GM23338 (cell line): ENCODE data around the gene DOCK3.

Experiments used
- CREB1 ChIP-seq: fragments of 250-450 bp; sonication (Bioruptor Pico); IDR thresholded peaks from 2 replicates; pipeline ENCODE4 v1.5.0; 2020; ENCODE audit warnings: low read depth, mild to moderate bottlenecking, moderate library complexity
- TF ChIP-seq, protein P1 (sequence below): fragments of 250-450 bp; sonication (Bioruptor Pico); IDR thresholded peaks from 2 replicates; pipeline ENCODE4 v1.5.0; 2020; ENCODE audit warnings: mild to moderate bottlenecking, moderate library complexity

DNA sequence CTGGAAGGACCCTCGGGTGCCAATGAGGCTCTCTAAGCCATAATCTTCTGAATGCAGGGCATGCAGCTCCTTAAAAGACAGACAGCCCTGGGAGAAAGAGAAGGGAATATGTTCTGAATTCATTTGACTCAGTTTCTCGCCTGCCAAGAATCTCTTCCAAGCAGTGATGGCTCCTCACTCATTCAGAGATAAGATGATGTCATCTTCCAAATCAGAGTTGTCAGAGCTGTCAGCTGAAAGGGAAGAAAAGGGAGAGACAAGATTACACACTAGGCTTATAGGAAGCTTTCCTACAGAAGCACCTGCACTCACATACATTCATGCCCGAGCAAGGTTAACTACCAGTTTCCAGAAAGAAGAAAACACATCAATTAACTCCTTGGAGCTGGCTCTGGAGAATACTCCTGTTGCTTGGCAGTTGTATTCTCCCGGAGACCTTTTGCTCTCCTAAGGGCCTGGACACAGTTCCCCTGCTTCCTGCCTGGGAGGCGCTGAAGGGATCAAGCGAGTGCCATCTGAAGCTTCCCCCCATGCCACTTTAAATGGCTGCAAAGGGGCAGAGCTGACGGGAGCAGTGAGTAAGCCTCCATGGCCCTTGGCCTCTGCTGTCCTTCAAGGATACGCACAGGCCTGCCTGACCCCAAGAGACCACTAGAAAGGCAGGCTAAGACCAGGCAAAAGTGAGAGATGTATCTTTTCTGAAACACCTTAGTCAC, 724.0 kb downstream of the DOCK3 start:
- TF ChIP-seq CREB1: no peak
- TF ChIP-seq, protein P1, sequence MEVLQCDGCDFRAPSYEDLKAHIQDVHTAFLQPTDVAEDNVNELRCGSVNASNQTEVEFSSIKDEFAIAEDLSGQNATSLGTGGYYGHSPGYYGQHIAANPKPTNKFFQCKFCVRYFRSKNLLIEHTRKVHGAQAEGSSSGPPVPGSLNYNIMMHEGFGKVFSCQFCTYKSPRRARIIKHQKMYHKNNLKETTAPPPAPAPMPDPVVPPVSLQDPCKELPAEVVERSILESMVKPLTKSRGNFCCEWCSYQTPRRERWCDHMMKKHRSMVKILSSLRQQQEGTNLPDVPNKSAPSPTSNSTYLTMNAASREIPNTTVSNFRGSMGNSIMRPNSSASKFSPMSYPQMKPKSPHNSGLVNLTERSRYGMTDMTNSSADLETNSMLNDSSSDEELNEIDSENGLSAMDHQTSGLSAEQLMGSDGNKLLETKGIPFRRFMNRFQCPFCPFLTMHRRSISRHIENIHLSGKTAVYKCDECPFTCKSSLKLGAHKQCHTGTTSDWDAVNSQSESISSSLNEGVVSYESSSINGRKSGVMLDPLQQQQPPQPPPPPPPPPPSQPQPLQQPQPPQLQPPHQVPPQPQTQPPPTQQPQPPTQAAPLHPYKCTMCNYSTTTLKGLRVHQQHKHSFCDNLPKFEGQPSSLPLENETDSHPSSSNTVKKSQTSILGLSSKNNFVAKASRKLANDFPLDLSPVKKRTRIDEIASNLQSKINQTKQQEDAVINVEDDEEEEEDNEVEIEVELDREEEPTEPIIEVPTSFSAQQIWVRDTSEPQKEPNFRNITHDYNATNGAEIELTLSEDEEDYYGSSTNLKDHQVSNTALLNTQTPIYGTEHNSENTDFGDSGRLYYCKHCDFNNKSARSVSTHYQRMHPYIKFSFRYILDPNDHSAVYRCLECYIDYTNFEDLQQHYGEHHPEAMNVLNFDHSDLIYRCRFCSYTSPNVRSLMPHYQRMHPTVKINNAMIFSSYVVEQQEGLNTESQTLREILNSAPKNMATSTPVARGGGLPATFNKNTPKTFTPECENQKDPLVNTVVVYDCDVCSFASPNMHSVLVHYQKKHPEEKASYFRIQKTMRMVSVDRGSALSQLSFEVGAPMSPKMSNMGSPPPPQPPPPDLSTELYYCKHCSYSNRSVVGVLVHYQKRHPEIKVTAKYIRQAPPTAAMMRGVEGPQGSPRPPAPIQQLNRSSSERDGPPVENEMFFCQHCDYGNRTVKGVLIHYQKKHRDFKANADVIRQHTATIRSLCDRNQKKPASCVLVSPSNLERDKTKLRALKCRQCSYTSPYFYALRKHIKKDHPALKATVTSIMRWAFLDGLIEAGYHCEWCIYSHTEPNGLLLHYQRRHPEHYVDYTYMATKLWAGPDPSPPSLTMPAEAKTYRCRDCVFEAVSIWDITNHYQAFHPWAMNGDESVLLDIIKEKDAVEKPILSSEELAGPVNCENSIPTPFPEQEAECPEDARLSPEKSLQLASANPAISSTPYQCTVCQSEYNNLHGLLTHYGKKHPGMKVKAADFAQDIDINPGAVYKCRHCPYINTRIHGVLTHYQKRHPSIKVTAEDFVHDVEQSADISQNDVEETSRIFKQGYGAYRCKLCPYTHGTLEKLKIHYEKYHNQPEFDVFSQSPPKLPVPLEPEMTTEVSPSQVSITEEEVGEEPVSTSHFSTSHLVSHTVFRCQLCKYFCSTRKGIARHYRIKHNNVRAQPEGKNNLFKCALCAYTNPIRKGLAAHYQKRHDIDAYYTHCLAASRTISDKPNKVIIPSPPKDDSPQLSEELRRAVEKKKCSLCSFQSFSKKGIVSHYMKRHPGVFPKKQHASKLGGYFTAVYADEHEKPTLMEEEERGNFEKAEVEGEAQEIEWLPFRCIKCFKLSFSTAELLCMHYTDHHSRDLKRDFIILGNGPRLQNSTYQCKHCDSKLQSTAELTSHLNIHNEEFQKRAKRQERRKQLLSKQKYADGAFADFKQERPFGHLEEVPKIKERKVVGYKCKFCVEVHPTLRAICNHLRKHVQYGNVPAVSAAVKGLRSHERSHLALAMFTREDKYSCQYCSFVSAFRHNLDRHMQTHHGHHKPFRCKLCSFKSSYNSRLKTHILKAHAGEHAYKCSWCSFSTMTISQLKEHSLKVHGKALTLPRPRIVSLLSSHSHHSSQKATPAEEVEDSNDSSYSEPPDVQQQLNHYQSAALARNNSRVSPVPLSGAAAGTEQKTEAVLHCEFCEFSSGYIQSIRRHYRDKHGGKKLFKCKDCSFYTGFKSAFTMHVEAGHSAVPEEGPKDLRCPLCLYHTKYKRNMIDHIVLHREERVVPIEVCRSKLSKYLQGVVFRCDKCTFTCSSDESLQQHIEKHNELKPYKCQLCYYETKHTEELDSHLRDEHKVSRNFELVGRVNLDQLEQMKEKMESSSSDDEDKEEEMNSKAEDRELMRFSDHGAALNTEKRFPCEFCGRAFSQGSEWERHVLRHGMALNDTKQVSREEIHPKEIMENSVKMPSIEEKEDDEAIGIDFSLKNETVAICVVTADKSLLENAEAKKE (CRISPR knock-in tag): no peak
